Keratinocyte (primary cell): Measurements from ENCODE around the gene TCERG1L. TPM values are rescaled to one million over a fixed set of nuclear protein-coding genes. Genes with fewer than 3 reads are reported as not detected.

ENCODE experiments used
- DNase-seq: peaks from one replicate; pipeline ENCODE4 v3.0.0-alpha.2; 2011; ENCODE audit warnings: low read depth, missing footprints, low spot score
- FAIRE-seq: peaks from 2 replicates; lab custom pipeline; 2011; peaks lifted over from hg19 to GRCh38; lab: Jason Lieb, UNC
- H2AFZ ChIP-seq: 2 replicates; pipeline ENCODE4 v1.6.0; 2012; ENCODE audit warnings: low read length, control low read depth, inconsistent platforms; ENCODE audit not compliant: control insufficient read depth
- H3K27ac ChIP-seq: 2 replicates; pipeline ENCODE4 v1.5.1; 2011; ENCODE audit warnings: low read length; ENCODE audit not compliant: control insufficient read depth, insufficient read depth
- H3K27me3 ChIP-seq: 3 replicates; pipeline ENCODE4 v1.6.0; 2011; ENCODE audit warnings: low read length; ENCODE audit not compliant: control insufficient read depth, insufficient read depth; ENCODE audit errors: extremely low read depth
- H3K36me3 ChIP-seq, 2 experiments: 2 replicates in 1 of 2; 3 replicates in 1 of 2; pipeline ENCODE4 v1.5.1; 2011; ENCODE audit warnings: low read length in 2 of 2, mild to moderate bottlenecking in 1 of 2; ENCODE audit not compliant: control insufficient read depth in 2 of 2, insufficient read depth in 2 of 2; ENCODE audit errors: extremely low read depth in 1 of 2
- H3K4me1 ChIP-seq: 3 replicates; pipeline ENCODE4 v1.5.1; 2011; ENCODE audit warnings: low read length; ENCODE audit not compliant: control insufficient read depth, insufficient read depth; ENCODE audit errors: extremely low read depth
- H3K4me2 ChIP-seq: 3 replicates; pipeline ENCODE4 v1.6.0; 2011; ENCODE audit warnings: low read depth, low read length; ENCODE audit not compliant: control insufficient read depth, insufficient read depth; ENCODE audit errors: extremely low read depth
- H3K4me3 ChIP-seq, 3 experiments: fragments of 200-600 bp in 1 of 3; sonication (generic) in 1 of 3; 2 replicates in 2 of 3; 3 replicates in 1 of 3; pipeline ENCODE4 v1.5.1; 2011 to 2016; ENCODE audit warnings: low read length in 3 of 3, mild to moderate bottlenecking in 3 of 3, control low read depth in 2 of 3, inconsistent platforms in 1 of 3, low read depth in 1 of 3, mixed read lengths in 1 of 3, mixed run types in 1 of 3, moderate library complexity in 1 of 3; ENCODE audit not compliant: control insufficient read depth in 2 of 3, insufficient read depth in 2 of 3; ENCODE audit errors: extremely low read depth in 1 of 3
- H3K79me2 ChIP-seq: 2 replicates; pipeline ENCODE4 v1.6.0; 2012; ENCODE audit warnings: low read length; ENCODE audit not compliant: control insufficient read depth, insufficient read depth
- H3K9ac ChIP-seq: 3 replicates; pipeline ENCODE4 v1.6.0; 2011; ENCODE audit warnings: low read length; ENCODE audit not compliant: control insufficient read depth, insufficient read depth; ENCODE audit errors: extremely low read depth
- H3K9me1 ChIP-seq: 3 replicates; pipeline ENCODE4 v1.6.0; 2011; ENCODE audit warnings: low read length; ENCODE audit not compliant: control insufficient read depth, insufficient read depth; ENCODE audit errors: extremely low read depth
- H3K9me3 ChIP-seq: 2 replicates; pipeline ENCODE4 v1.5.1; 2012; ENCODE audit warnings: low read depth, low read length; ENCODE audit not compliant: control insufficient read depth
- H4K20me1 ChIP-seq: 3 replicates; pipeline ENCODE4 v1.6.0; 2011; ENCODE audit warnings: low read length; ENCODE audit not compliant: control insufficient read depth, insufficient read depth; ENCODE audit errors: extremely low read depth
- CTCF ChIP-seq, 3 experiments: IDR thresholded peaks in 1 of 3; conservative IDR thresholded peaks in 1 of 3; optimal IDR thresholded peaks in 1 of 3; 2 replicates in 2 of 3; 3 replicates in 1 of 3; pipeline versions ENCODE3 to v1.5.1; 2011; ENCODE audit warnings: low read length in 3 of 3, mild to moderate bottlenecking in 3 of 3, moderate library complexity in 2 of 3, control low read depth in 1 of 3, inconsistent platforms in 1 of 3; ENCODE audit not compliant: insufficient read depth in 2 of 3; ENCODE audit errors: extremely low read depth in 1 of 3
- EZH2 ChIP-seq: IDR thresholded peaks from one replicate; pipeline ENCODE4 v1.6.1; 2012; ENCODE audit warnings: inconsistent platforms, mild to moderate bottlenecking, low read length, moderate library complexity
- dilution Hi-C: fragments of 300-500 bp; cut with MboI; formaldehyde crosslinking; loops from one replicate; pipeline ENCODE4 v1.7.0; 2020; ENCODE audit warnings: low sequenced_read_pairs; ENCODE audit not compliant: extremely low pct_ligation_motif_present
- polyA plus RNA-seq, 5 experiments: library from polyadenylated mRNA; depleted of rRNA in 3 of 5; stranded (reverse) in 3 of 5; stranded (forward) in 1 of 5; unstranded in 1 of 5; fragments of >200 nt; gene quantifications; 1 replicate in 1 of 5; 2 replicates in 3 of 5; 3 replicates in 1 of 5; pipeline versions ENCODE4 v1.2.1 to v1.2.3, GENCODE V29; 2011 to 2012; ENCODE audit warnings: missing spikeins in 2 of 5, low read depth in 1 of 5, low replicate concordance in 1 of 5

Gene TCERG1L
- polyA plus RNA-seq, 1 donor (not counting 4 experiments of a cell fraction or from before 2014, with no cell fraction given): not detected

- dilution Hi-C loops: no loop called here
Observed at GRCh38 chr10:131073469-131074035, 238.0 kb downstream of the TCERG1L start.

GRCh38 chr10:131072651-131073468, 238.7 kb downstream of the TCERG1L start:
- no peaks in the 10 kb centered on the region for H3K9me1 ChIP-seq
- H3K27ac ChIP-seq: no peak overlapping the region
- H3K9me3 ChIP-seq: peaks cover 24% of the 10 kb centered on the region
- FAIRE-seq (no peak), DNase-seq (no peak)
- no peaks in the 10 kb centered on the region for H3K79me2 ChIP-seq
- no peak overlapping the region for H3K9ac ChIP-seq
- no peak for TF ChIP-seq CTCF (optimal IDR thresholded peaks at IDR 0.05 in 1 of 3, IDR thresholded peaks at IDR 0.05 in 1 of 3, conservative IDR thresholded peaks at IDR 0.05 in 1 of 3; ENCODE audit: extremely low read depth in 1 of 3, insufficient read depth in 2 of 3, low read length in 3 of 3)
- TF ChIP-seq EZH2: no peak
- H3K4me3 ChIP-seq: no peak overlapping the region
- H3K27me3 ChIP-seq: no peaks in the 10 kb centered on the region
- H3K4me2 ChIP-seq: no peak overlapping the region
- H3K4me1 ChIP-seq: no peaks in the 10 kb centered on the region
- no peaks in the 10 kb centered on the region for H4K20me1 ChIP-seq
- H3K36me3 ChIP-seq: no peaks in the 10 kb centered on the region
- dilution Hi-C loops: no loop called here
- no peak overlapping the region for H2AFZ ChIP-seq

More at GRCh38 chr10:131073469-131074035, 238.0 kb downstream of the TCERG1L start:
- H3K36me3 ChIP-seq: no peaks in the 10 kb centered on the region
- no peaks in the 10 kb centered on the region for H3K27me3 ChIP-seq
- no peak overlapping the region for H3K4me3 ChIP-seq
- DNase-seq: no peak
- no peaks in the 10 kb centered on the region for H4K20me1 ChIP-seq
- TF ChIP-seq EZH2: no peak
- TF ChIP-seq CTCF (optimal IDR thresholded peaks at IDR 0.05 in 1 of 3, IDR thresholded peaks at IDR 0.05 in 1 of 3, conservative IDR thresholded peaks at IDR 0.05 in 1 of 3; ENCODE audit: extremely low read depth in 1 of 3, insufficient read depth in 2 of 3, low read length in 3 of 3): no peak
- H3K4me2 ChIP-seq: no peak overlapping the region
- H2AFZ ChIP-seq: no peak overlapping the region
- no peak overlapping the region for H3K9ac ChIP-seq
- peaks cover 24% of the 10 kb centered on the region for H3K9me3 ChIP-seq
- no peaks in the 10 kb centered on the region for H3K4me1 ChIP-seq
- no peaks in the 10 kb centered on the region for H3K9me1 ChIP-seq
- H3K27ac ChIP-seq: no peak overlapping the region
- no peaks in the 10 kb centered on the region for H3K79me2 ChIP-seq
- FAIRE-seq: no peak
